AG04449 (cell line): ENCODE measurements around the gene KIF26B.

ENCODE experiments used
- CTCF ChIA-PET: fragments of 350-600 bp; formaldehyde crosslinking; extraction: SDS; loops from one replicate; lab custom pipeline; 2021; ENCODE audit warnings: antibody characterized with exemption; lab: Yijun Ruan, JAX
- POLR2A ChIA-PET: fragments of 400-600, 350-600 bp; formaldehyde crosslinking; extraction: SDS; loops from one replicate; lab custom pipeline; 2020; ENCODE audit warnings: antibody characterized with exemption, inconsistent platforms; lab: Yijun Ruan, JAX
- DNase-seq: peaks from one replicate; pipeline ENCODE4 v3.0.0-alpha.2; 2010; ENCODE audit warnings: low read depth, low spot score
- H3K4me3 ChIP-seq: 2 replicates; pipeline ENCODE4 v1.5.1; 2011; ENCODE audit warnings: low read depth, mild to moderate bottlenecking, control low read depth, low read length
- CTCF ChIP-seq: IDR thresholded peaks from one replicate; pipeline ENCODE4 v1.5.1; 2011; ENCODE audit warnings: mild to moderate bottlenecking, moderate library complexity, low read length, control low read depth, inconsistent platforms; ENCODE audit not compliant: insufficient read depth; ENCODE audit errors: missing control alignments

The KIF26B gene

GRCh38 chr1:245110406-245110805 lies 44.4 kb upstream of the KIF26B start:
- ChIA-PET CTCF (no interaction called here), POLR2A (no interaction called here)
- DNase-seq = no peak
- no peak for TF ChIP-seq CTCF
- H3K4me3 ChIP-seq = no peak overlapping the region

GRCh38 chr1:245111073-245111472 lies 43.7 kb upstream of the KIF26B start:
- TF ChIP-seq CTCF = no peak
- DNase-seq = no peak
- CTCF ChIA-PET = no interaction called here
- POLR2A ChIA-PET = no interaction called here
- no peak overlapping the region for H3K4me3 ChIP-seq

- no peak for TF ChIP-seq CTCF
- POLR2A ChIA-PET = no interaction called here
- CTCF ChIA-PET = no interaction called here
- H3K4me3 ChIP-seq = no peak overlapping the region
- DNase-seq = no peak
These were observed 41.1 kb upstream of the KIF26B start for GRCh38 chr1:245113649-245114048.

- no peak for DNase-seq
- TF ChIP-seq CTCF = no peak
- no peak overlapping the region for H3K4me3 ChIP-seq
- ChIA-PET CTCF (no interaction called here), POLR2A (no interaction called here)
These were observed 38.7 kb upstream of the KIF26B start for GRCh38 chr1:245116131-245116530.

- CTCF ChIA-PET = no interaction called here
- H3K4me3 ChIP-seq = no peak overlapping the region
- POLR2A ChIA-PET = no interaction called here
- TF ChIP-seq CTCF = no peak
- no peak for DNase-seq
These were observed 38.0 kb upstream of the KIF26B start for GRCh38 chr1:245116751-245117150.

- POLR2A ChIA-PET = no interaction called here
- DNase-seq = no peak
- H3K4me3 ChIP-seq = no peak overlapping the region
- CTCF ChIA-PET = no interaction called here
- TF ChIP-seq CTCF = no peak
These were observed 36.7 kb upstream of the KIF26B start for GRCh38 chr1:245118066-245118465.

- no peak for TF ChIP-seq CTCF
- DNase-seq = no peak
- H3K4me3 ChIP-seq = no peak overlapping the region
- ChIA-PET POLR2A (no interaction called here), CTCF (no interaction called here)
These were observed 36.0 kb upstream of the KIF26B start for GRCh38 chr1:245118806-245119205.
